Gastroesophageal sphincter (tissue), 4 donors: ENCODE data around the gene PRSS22. TPM values are rescaled to one million over a fixed set of nuclear protein-coding genes. Genes with fewer than 3 reads are reported as not detected.

Experiments
- ATAC-seq: fragments of 150-250 bp; one replicate; pipeline ENCODE4 v1.9.1; 2016; ENCODE audit warnings: mild to moderate bottlenecking, moderate library complexity
- H3K27ac ChIP-seq, 4 donors: fragments of 200-600 bp; sonication (generic) in 3 of 4; 1 replicate in 3 of 4; 2 replicates in 1 of 4; pipeline ENCODE4 v1.5.1; 2016 to 2019
- H3K27me3 ChIP-seq: fragments of 200-600 bp; sonication (generic); one replicate; pipeline ENCODE4 v1.5.1; 2019
- H3K36me3 ChIP-seq, 2 donors: fragments of 200-600 bp; sonication (generic); one replicate each; pipeline ENCODE4 v1.5.1; 2019; ENCODE audit warnings: control low read depth in 1 of 2
- H3K4me1 ChIP-seq, 3 donors: fragments of 200-600 bp; sonication (generic); 1 replicate in 2 of 3; 2 replicates in 1 of 3; pipeline ENCODE4 v1.5.1; 2016 to 2019; ENCODE audit warnings: control low read depth in 2 of 3
- H3K4me3 ChIP-seq, 2 donors: fragments of 200-600 bp; sonication (generic); one replicate each; pipeline ENCODE4 v1.5.1; 2019; ENCODE audit warnings: mild to moderate bottlenecking in 1 of 2, moderate library complexity in 1 of 2
- H3K9me3 ChIP-seq, 3 donors: fragments of 200-600 bp; sonication (generic); one replicate each; pipeline ENCODE4 v1.5.1; 2017 to 2019; ENCODE audit warnings: control low read depth in 2 of 3
- CTCF ChIP-seq, 4 experiments: fragments of 200-600 bp in 2 of 4; fragments of 450-650 bp in 2 of 4; sonication (generic) in 1 of 4; IDR thresholded peaks; one replicate each; pipeline ENCODE4 v1.5.1; 2017 to 2019; ENCODE audit warnings: antibody characterized with exemption in 4 of 4, mild to moderate bottlenecking in 2 of 4, moderate library complexity in 2 of 4
- EP300 ChIP-seq: sonication (generic); formaldehyde crosslinking; IDR thresholded peaks from one replicate; pipeline ENCODE4 v1.6.1; 2017; ENCODE audit warnings: antibody characterized with exemption, mild to moderate bottlenecking
- POLR2A ChIP-seq, 2 donors: fragments of 450-650 bp; IDR thresholded peaks; one replicate each; pipeline ENCODE4 v1.6.1; 2017; ENCODE audit warnings: antibody characterized with exemption in 2 of 2, mild to moderate bottlenecking in 2 of 2, moderate library complexity in 1 of 2
- POLR2AphosphoS5 ChIP-seq: sonication (generic); formaldehyde crosslinking; IDR thresholded peaks from one replicate; pipeline ENCODE4 v1.6.1; 2017; ENCODE audit warnings: antibody characterized with exemption
- WGBS, 2 donors: methylation state at CpG; one replicate each; pipeline ENCODE4 v1.1.5; 2018; ENCODE audit warnings: low coverage in 1 of 2; 5-methylcytosine and 5-hydroxymethylcytosine counted together
- total RNA-seq, 4 donors: library from RNA; depleted of rRNA; stranded (reverse); fragments of >200 nt; gene quantifications; one replicate each; pipeline ENCODE4 v1.1.0, GENCODE V29; 2016

The PRSS22 gene
- total RNA-seq, 4 donors from 2014 or later, result 1.0 to 2.7 TPM; not detected in 2

DNA sequence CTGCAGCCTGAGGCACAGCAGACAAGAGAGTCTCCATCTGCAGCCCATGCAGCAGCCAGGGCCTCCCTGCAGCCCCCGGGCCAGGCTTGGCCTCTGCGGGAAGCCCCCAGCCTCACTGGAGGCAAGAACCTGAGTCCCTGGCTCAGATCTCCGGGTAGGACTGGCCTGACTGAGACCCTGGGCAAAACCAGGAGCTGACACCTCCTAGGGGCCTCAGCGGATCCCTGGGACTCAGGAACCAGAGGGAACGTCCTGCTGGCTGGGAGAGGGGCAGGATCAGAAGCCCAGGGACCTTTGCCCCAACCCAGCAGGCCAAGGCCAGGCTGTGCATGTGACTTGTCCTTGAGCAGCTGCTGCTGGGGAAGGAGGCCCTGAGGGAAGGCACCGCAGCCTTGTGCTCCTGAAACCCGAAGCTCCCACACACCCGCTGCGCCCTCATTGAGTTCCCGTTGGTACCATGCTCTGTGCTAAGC, 42.6 kb downstream of the PRSS22 start:
- no peak overlapping the region for H3K27ac ChIP-seq
- TF ChIP-seq CTCF (IDR thresholded peaks at IDR 0.05) (no peak), EP300 (no peak), POLR2AphosphoS5 (no peak), POLR2A (IDR thresholded peaks at IDR 0.05) (no peak)
- 73% methylated on average over 5 of the region's 10 CpGs; no CpG with 5 or more reads in 1 of the 2 donors for WGBS, 2 donors
- H3K9me3 ChIP-seq, result no peaks in the 10 kb centered on the region
- no peaks in the 10 kb centered on the region for H3K4me1 ChIP-seq
- H3K36me3 ChIP-seq, result no peaks in the 10 kb centered on the region
- no peak overlapping the region for H3K4me3 ChIP-seq
- ATAC-seq, result no peak
- peaks cover 94% of the 10 kb centered on the region for H3K27me3 ChIP-seq

- WGBS, 2 donors, result no CpG with 5 or more reads among the region's 20 CpGs
- no peak for ATAC-seq
- no peak overlapping the region for H3K27ac ChIP-seq
- peaks cover 94% of the 10 kb centered on the region for H3K27me3 ChIP-seq
- H3K4me3 ChIP-seq, result no peak overlapping the region
- H3K4me1 ChIP-seq, result no peaks in the 10 kb centered on the region
- H3K36me3 ChIP-seq, result no peaks in the 10 kb centered on the region
- TF ChIP-seq CTCF (IDR thresholded peaks at IDR 0.05) (no peak), POLR2AphosphoS5 (no peak), POLR2A (IDR thresholded peaks at IDR 0.05) (no peak), EP300 (no peak)
- H3K9me3 ChIP-seq, result no peaks in the 10 kb centered on the region
Measured at GRCh38 chr16:2814551-2815298, 43.2 kb downstream of the PRSS22 start.

- H3K36me3 ChIP-seq, result no peaks in the 10 kb centered on the region
- ATAC-seq, result no peak
- no peak overlapping the region for H3K4me3 ChIP-seq
- WGBS, 2 donors, result 17 to 44% methylated on average over 4 to 5 of the region's 7 CpGs
- no peaks in the 10 kb centered on the region for H3K4me1 ChIP-seq
- no peaks in the 10 kb centered on the region for H3K9me3 ChIP-seq
- TF ChIP-seq POLR2AphosphoS5 (no peak), POLR2A (IDR thresholded peaks at IDR 0.05) (no peak), EP300 (no peak), CTCF (IDR thresholded peaks at IDR 0.05) (no peak)
- no peak overlapping the region for H3K27ac ChIP-seq
- peaks cover 89% of the 10 kb centered on the region for H3K27me3 ChIP-seq
Measured at GRCh38 chr16:2813771-2814221, 44.2 kb downstream of the PRSS22 start.

DNA sequence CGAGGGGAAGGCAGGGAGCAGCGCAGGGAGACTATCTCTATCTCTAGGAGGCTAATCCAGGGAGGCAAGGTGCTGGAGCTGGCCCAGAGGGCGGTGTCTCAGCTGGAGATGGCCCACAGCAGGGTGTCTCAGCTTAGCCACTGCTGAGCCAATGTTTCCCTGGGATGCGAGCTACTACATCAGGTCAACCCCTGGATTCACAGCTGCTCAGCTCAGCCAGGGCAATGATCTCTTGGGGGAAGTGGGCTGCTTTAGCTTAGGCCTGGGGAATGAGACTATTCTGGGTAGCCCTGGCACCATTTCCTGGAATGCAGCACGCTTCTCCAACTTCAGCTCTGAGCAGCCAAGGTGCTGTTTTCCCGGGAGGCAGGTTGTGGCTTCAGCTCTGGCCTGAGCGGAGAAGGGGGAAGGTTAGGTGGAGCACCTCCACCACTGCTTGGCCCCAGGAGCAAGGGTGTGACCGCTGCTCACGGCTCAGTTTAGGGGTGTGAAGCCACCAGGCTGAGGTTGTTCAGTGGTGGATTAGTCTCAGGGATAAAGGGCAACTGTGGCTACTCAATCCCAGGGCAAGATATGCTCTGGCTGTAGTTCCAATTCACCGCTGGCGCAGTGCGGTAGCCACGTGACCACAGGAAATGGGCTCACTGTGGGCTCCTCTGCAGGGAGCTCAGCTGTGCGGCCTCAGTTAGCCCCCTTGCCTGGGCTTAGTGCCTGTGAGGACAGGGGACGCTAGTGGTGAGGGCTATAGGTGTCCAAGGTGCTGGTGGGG, 46.1 kb downstream of the PRSS22 start:
- TF ChIP-seq CTCF (IDR thresholded peaks at IDR 0.05), result no peak
- no peak for TF ChIP-seq POLR2A (IDR thresholded peaks at IDR 0.05)
- no peak for TF ChIP-seq EP300
- TF ChIP-seq POLR2AphosphoS5, result no peak
- Histone ChIP-seq H3K36me3 (no peaks in the 10 kb centered on the region), H3K4me1 (no peaks in the 10 kb centered on the region), H3K9me3 (no peaks in the 10 kb centered on the region), H3K4me3 (no peak overlapping the region), H3K27me3 (peaks cover 89% of the 10 kb centered on the region), H3K27ac (no peak overlapping the region)
- ATAC-seq, result no peak
- WGBS, 2 donors, result 67% methylated on average over 6 of the region's 15 CpGs; no CpG with 5 or more reads in 1 of the 2 donors
